Mucosa of stomach (tissue), 1 donor: Measurements from ENCODE around the gene PRDM7.

Experiments used
- H3K27me3 ChIP-seq: one replicate; pipeline ENCODE4 v1.7.0; 2013; ENCODE audit warnings: mild to moderate bottlenecking, low read length; ENCODE audit not compliant: control insufficient read depth, insufficient read depth
- H3K36me3 ChIP-seq: one replicate; pipeline ENCODE4 v1.7.0; 2013; ENCODE audit warnings: low read length; ENCODE audit not compliant: control insufficient read depth, insufficient read depth
- H3K4me1 ChIP-seq: one replicate; pipeline ENCODE4 v1.7.0; 2013; ENCODE audit warnings: mild to moderate bottlenecking, low read length; ENCODE audit not compliant: control insufficient read depth, insufficient read depth
- H3K4me3 ChIP-seq: one replicate; pipeline ENCODE4 v1.7.0; 2013; ENCODE audit warnings: low read length
- H3K9ac ChIP-seq: one replicate; pipeline ENCODE4 v1.7.0; 2013; ENCODE audit warnings: mild to moderate bottlenecking, low read length, moderate library complexity
- H3K9me3 ChIP-seq: one replicate; pipeline ENCODE4 v1.7.0; 2013; ENCODE audit warnings: mild to moderate bottlenecking, low read length, moderate library complexity; ENCODE audit not compliant: control insufficient read depth
- donor health status: Pancreatic carcinoma.

Gene PRDM7

DNA sequence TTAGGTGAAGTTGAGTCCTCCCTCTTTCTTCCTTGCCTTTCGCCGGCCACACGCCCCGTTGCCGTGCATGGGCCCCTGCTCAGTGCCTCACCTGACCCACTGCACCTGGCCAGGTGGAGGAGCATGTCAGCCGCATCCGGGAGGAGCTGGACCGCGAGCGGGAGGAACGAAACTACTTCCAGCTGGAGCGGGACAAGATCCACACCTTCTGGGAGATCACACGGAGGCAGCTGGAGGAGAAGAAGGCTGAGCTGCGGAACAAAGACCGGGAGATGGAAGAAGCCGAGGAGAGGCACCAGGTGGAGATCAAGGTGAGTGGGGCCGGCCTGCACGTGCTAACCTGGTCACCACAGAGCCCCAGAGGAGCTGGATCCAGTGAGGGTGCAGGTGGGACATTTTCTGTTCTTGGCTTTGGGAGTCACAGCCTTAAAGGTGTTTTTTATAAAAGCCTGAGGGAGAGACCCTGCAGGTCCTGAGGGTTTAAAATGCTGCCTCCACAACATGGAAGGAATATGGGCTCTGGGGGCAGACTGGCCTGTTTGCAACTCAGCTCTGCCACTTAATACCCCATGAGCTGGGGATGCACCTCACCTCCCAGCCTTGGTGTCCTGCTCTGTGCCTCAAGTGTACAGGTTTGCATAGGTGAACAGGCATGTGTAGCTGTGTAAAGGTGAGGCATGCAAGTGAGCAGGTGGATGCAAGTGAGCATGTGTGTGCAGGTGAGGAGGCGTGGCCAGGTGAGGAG, 45.8 kb downstream of the PRDM7 start:
- Histone ChIP-seq H3K9me3 (no peaks in the 10 kb centered on the region), H3K9ac (no peak overlapping the region), H3K36me3 (peaks cover 14% of the 10 kb centered on the region), H3K27me3 (no peaks in the 10 kb centered on the region), H3K4me1 (no peaks in the 10 kb centered on the region), H3K4me3 (no peak overlapping the region)

DNA sequence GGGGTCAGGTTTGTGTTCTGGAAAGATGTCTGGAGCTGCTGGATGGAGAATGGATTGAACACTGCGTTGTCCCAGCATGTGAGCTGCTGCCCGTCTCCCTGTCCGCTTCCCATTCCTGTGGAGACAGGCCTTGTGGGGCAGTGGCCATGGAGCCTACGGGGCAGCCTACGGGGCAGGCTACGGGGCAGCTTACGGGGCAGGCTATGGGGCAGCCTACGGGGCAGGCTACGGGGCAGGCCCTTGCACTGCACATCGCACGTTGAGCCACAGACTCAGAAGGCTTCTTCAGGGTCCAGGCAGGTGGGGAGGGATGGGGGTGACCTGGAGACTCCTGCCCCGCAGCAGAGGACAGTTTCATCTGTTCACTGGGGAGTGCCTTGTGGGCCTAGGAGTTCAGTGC, 48.1 kb downstream of the PRDM7 start:
- H3K9me3 ChIP-seq: no peaks in the 10 kb centered on the region
- no peaks in the 10 kb centered on the region for H3K27me3 ChIP-seq
- H3K9ac ChIP-seq: no peak overlapping the region
- H3K4me1 ChIP-seq: no peaks in the 10 kb centered on the region
- peaks cover 9% of the 10 kb centered on the region for H3K36me3 ChIP-seq
- no peak overlapping the region for H3K4me3 ChIP-seq

DNA sequence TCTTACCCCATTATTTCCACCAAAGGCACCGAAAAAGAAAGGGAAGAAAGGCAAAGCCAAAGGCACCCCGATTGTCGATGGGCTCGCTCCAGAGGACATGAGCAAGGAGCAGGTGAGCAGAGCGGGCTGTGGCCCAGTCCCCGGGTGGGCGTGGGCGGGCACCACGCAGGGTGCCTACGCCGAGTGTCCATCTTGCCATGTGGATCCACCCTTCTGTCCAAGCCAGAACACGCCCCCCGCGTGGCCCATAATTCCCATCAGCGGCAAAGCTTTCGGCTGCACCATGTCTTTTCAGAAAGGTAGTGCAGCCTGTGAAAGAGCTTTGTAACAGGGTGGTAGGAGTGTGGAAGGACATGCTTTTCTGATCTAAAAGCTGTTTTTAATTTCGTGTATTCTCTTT, 49.5 kb downstream of the PRDM7 start:
- no peak overlapping the region for H3K9ac ChIP-seq

DNA sequence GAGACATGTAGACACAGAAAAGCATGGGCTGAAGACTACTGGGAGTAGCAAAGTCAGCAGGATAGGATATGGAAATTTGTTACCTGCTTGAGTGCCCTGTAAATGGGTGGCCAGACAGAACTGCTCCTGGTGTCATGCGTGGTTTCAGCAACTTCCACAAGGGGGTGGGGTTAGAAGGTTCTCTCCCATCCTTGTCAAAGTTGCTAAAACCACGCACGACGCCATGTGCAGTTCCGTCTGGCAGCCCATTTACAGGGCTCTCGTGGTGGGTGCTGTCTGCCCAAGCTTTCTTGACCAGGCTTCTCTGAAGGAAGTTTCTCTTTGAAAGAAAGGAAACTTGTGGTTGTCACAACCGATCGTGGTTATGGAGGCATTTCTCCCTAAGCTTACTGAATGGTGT, 51.0 kb downstream of the PRDM7 start:
- H3K4me3 ChIP-seq: no peak overlapping the region
- H3K9ac ChIP-seq: no peak overlapping the region
- H3K27me3 ChIP-seq: no peaks in the 10 kb centered on the region

More for the DNA sequence above, 49.5 kb downstream of the PRDM7 start:
- Histone ChIP-seq H3K9me3 (no peaks in the 10 kb centered on the region), H3K4me3 (no peak overlapping the region), H3K36me3 (peaks cover 8% of the 10 kb centered on the region), H3K4me1 (peaks cover 7% of the 10 kb centered on the region), H3K27me3 (no peaks in the 10 kb centered on the region)

DNA sequence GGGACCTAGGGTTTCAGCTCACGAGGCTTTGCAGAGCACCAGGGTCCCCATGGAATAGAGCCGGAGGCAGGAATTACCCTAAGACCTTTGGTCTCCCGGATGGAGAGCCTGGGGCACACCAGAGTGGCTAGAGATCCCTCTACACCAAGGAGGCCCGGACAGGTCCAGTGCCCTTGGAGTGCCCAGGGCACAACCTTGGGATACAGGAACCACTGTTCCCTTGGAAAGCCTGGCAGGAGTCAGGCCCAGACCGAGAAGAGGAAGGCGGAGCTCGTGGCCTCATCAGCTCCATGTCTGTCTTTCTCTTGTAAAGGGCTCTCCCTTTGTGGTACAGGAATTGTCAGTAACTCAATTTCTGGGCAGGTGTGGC, 54.1 kb downstream of the PRDM7 start:
- peaks cover 14% of the 10 kb centered on the region for H3K4me1 ChIP-seq
- H3K4me3 ChIP-seq: peak overlapping the region; percentile 71
- no peaks in the 10 kb centered on the region for H3K27me3 ChIP-seq
- H3K36me3 ChIP-seq: no peaks in the 10 kb centered on the region
- H3K9me3 ChIP-seq: no peaks in the 10 kb centered on the region
- H3K9ac ChIP-seq: peak overlapping the region; percentile 81

More for the DNA sequence above, 51.0 kb downstream of the PRDM7 start:
- peaks cover 14% of the 10 kb centered on the region for H3K4me1 ChIP-seq
- H3K36me3 ChIP-seq: no peaks in the 10 kb centered on the region
- H3K9me3 ChIP-seq: no peaks in the 10 kb centered on the region

DNA sequence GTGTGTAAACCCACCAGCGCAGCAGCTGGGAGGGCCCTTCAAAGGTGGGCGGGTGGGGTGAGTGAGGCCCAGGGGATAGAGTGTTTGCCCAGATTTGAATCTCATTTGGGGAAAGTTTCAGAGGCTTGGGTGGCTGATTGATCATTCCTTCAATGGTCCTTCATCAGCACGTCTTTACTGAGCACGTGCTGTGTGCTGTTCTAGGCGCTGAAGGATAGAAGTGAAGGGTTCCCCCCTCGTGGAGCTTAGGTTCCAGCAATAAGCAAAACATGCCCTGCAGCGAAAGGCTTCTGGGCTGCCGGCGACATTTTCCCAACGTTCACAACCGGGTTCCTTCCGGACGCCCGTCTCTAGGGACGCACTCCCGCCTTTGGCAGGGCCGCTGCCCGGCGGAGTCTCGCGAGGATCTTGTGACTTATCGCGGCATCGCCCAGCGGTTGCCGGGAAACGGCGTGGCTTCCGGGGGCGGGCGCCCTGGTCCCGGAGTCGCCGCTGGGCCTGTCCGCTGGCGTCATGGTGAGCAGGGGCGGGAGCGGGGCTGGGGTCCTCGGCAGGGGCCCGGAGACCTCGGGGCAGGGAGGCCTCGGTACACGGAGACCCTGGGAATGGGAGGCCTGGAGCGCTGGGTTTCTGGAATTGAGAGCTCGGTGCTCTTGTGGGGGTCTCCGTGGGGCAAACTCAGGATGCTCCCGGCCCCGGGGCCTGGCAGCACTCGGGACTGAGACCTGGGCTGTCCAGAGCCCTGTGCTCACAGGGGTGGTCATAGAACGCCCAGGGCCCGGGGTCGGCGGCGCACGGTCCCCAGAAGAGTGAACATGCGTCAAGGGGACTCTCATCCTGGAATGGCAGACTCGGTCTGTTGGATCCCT, 54.7 kb downstream of the PRDM7 start:
- Histone ChIP-seq H3K9me3 (no peaks in the 10 kb centered on the region), H3K9ac (peak overlapping the region; percentile 81), H3K4me3 (peak overlapping the region; percentile 71), H3K27me3 (no peaks in the 10 kb centered on the region), H3K36me3 (no peaks in the 10 kb centered on the region), H3K4me1 (peaks cover 14% of the 10 kb centered on the region)

DNA sequence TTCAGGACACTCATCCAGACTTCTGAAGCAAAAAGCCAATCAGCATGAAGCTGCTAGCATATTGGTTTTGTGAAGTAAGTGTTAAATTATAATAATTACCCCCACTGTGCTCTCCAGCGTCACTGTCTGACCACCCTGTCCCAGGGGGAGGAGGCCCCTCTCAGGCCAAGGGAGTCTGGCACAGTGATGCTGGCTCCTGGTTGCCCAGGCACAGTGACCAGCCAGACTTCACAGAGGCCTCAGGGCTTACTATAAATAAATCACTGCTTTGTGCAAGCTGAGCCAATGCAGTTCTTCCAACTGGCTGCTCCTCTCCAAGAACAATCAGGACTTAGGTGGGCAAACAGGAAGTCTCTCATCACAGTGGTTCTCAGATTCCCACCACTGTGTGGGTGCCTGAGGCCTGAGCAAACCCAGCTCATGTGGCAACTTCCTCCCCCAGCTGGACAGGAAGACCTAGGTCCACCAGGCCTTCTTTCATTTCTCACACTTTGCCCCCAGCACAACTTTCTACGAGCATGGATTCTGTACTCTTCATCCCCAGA, 56.2 kb downstream of the PRDM7 start:
- Histone ChIP-seq H3K9ac (no peak overlapping the region), H3K36me3 (no peaks in the 10 kb centered on the region), H3K27me3 (no peaks in the 10 kb centered on the region), H3K9me3 (no peaks in the 10 kb centered on the region), H3K4me3 (no peak overlapping the region), H3K4me1 (peaks cover 14% of the 10 kb centered on the region)

DNA sequence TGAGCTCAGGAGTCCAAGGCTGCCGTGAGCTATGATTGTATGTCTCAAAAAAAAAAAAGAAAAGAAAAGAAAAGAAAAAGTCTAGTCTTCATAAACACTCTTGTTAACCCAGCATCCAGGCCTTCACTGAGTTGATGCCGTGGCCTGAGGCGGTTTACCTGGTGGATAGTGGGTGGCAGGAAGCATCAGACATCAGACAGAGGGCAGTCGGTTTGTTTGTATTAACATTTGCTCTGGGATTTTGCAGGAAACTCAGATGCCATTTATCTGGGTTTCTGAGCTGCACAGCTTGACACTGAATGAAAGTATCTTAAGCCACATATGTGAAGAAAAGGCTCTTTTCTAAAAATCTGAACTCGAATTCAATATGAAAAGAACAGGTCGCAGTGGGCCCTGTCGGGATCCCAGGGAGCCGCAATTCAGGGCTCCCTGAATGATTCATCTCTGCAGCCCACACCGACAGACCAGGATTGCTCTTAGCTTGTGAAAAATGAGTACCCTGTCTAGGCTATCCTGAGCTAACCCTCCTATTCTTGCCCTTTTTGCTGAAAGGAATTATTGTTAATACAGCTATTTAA, 56.8 kb downstream of the PRDM7 start:
- Histone ChIP-seq H3K27me3 (no peaks in the 10 kb centered on the region), H3K4me3 (no peak overlapping the region), H3K9ac (peak overlapping the region; percentile 54), H3K9me3 (no peaks in the 10 kb centered on the region), H3K36me3 (no peaks in the 10 kb centered on the region), H3K4me1 (peaks cover 14% of the 10 kb centered on the region)

DNA sequence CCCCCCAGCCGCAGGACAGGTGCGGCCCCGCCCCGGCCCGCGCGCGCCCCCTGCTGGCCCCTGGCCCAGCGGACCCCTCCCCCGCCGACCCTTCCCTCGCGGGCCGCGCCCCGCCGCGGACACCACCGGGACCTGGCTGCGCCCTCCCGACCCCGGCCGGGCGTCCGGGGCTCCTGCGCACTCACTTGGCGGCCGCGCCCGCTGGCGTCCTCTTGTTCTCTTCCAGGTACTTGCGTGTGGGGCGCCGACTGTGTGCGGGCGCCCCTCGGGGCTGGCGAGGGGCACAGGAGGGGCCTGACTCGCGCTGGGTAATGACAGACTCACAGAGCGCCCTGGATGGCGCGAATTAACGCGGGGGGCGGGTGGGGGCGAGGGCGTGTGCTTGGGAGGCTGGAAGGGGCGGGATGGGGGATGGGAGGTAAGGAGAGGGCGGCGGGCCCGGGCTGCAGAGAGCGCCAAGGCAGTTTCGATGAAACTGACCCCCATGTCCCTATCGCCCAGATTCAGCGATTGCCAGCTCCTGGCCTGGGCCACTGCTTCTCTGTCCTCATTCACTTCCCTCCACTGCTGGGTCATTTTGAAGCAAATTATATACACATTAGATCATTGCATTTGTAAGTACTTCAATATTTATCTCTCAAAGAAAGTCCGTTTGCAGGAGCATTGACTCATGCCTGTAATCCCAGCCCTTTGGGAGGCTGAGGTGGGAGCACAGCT, 57.4 kb downstream of the PRDM7 start:
- Histone ChIP-seq H3K4me1 (peaks cover 14% of the 10 kb centered on the region), H3K36me3 (no peaks in the 10 kb centered on the region), H3K9ac (peak overlapping the region; percentile 54), H3K9me3 (no peaks in the 10 kb centered on the region), H3K4me3 (no peak overlapping the region), H3K27me3 (no peaks in the 10 kb centered on the region)

DNA sequence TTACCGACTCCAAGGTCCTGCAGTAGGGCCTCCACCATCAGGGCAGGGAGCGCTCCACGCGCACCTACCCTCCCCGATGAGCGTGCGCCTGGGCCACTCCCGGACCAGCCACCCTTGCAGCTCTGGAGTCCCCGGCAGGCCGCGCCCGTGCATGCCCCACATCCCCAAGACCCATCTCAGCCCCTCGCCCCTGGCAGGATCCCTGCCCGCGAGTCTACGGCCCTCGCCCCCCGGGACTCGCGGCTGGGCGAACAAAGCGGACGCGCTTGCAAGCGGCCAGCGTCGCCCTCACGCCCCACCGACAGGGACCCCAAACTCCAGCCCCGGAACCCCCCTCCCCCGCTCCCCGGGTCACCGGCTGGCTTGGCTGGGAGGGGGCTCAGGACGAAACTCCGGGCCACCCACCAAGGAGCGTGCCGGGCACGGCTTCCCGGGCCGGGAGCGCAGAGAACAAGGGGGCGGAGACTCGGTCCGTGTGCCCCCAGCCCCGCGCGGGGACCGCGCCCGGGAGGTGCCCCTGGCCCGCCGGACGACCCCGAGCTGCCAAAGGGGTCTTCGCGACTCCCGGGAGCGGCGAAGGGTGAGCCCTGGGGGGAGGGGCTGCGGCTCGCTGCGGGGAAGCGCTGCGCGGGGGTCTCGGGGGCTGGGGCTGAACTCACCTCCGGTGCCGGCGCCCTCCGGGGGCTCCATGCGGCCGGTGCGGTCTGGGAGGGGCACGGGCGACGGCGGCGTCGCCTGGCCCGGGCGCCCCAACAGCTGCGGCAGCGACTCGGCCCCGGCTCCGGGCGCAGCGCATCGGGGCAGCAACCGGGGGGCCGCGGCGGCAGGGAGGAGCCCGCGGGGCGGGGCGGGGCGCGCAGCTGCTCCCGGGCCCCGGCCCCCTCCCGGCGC, 58.2 kb downstream of the PRDM7 start, which contains the start of gene DBNDD1:
TSS of gene DBNDD1 (minus strand) at position 805 of the 891 bp plus-strand sequence. CDS start at position 690, 115 bp downstream.
- peak within 1 kb of the TSS; percentile 57 for H3K9ac ChIP-seq

DNA sequence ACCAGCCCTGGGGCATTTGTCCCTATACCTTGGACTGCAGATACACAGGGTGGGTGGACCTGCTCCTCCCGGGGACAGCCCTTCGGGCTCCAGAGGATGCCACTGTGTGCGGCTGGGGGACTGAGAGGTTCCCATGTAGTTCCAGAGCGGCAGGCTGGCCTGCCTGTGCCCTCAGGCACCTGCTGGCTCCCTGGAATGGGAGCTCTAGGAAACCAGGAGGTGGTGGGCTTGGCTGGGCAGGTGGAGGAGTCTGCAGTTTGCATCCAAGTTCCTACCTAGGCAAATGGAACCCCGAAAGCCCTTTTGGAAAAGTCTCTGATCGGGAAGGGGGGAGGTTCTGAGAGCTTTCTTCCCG, 58.9 kb downstream of the PRDM7 start:
- Histone ChIP-seq H3K36me3 (no peaks in the 10 kb centered on the region), H3K9ac (peak overlapping the region; percentile 57), H3K4me1 (peaks cover 11% of the 10 kb centered on the region)

More for the DNA sequence above, 58.2 kb downstream of the PRDM7 start, which contains the start of gene DBNDD1:
- Histone ChIP-seq H3K9me3 (no peaks in the 10 kb centered on the region), H3K36me3 (no peaks in the 10 kb centered on the region), H3K4me1 (peaks cover 14% of the 10 kb centered on the region), H3K4me3 (no peak within 1 kb of the TSS), H3K27me3 (no peaks in the 10 kb centered on the region)

More for the DNA sequence above, 58.9 kb downstream of the PRDM7 start:
- Histone ChIP-seq H3K4me3 (no peak overlapping the region), H3K27me3 (no peaks in the 10 kb centered on the region), H3K9me3 (no peaks in the 10 kb centered on the region)
